Astrocyte (in vitro differentiated cells and primary cell): Measurements from ENCODE around the gene RPL4.

Source experiments
- EZH2 ChIP-seq: IDR thresholded peaks from 2 replicates; pipeline ENCODE4 v1.6.1; 2012; ENCODE audit warnings: mild to moderate bottlenecking, low read length, inconsistent platforms; ENCODE audit not compliant: insufficient read depth
- TF ChIP-seq, protein P1 (sequence below): IDR thresholded peaks from 2 replicates; pipeline ENCODE4 v1.5.1; 2011; ENCODE audit warnings: low read depth, mild to moderate bottlenecking, inconsistent platforms, low read length, moderate library complexity; ENCODE audit not compliant: insufficient read depth

GRCh38 chr15:66508293-66508883, 3.7 kb upstream of the RPL4 start:
- TF ChIP-seq, protein P1, sequence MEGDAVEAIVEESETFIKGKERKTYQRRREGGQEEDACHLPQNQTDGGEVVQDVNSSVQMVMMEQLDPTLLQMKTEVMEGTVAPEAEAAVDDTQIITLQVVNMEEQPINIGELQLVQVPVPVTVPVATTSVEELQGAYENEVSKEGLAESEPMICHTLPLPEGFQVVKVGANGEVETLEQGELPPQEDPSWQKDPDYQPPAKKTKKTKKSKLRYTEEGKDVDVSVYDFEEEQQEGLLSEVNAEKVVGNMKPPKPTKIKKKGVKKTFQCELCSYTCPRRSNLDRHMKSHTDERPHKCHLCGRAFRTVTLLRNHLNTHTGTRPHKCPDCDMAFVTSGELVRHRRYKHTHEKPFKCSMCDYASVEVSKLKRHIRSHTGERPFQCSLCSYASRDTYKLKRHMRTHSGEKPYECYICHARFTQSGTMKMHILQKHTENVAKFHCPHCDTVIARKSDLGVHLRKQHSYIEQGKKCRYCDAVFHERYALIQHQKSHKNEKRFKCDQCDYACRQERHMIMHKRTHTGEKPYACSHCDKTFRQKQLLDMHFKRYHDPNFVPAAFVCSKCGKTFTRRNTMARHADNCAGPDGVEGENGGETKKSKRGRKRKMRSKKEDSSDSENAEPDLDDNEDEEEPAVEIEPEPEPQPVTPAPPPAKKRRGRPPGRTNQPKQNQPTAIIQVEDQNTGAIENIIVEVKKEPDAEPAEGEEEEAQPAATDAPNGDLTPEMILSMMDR: no peak
- no peak for TF ChIP-seq EZH2
